Peyer's patch (tissue), 4 donors: ENCODE data around the gene CDH24.

Source experiments
- CTCF ChIP-seq, 6 experiments: fragments of 450-650 bp in 4 of 6; fragments of 200-600 bp in 2 of 6; sonication (generic) in 1 of 6; IDR thresholded peaks; one replicate each; pipeline ENCODE4 v1.5.1; 2017 to 2019; ENCODE audit warnings: antibody characterized with exemption in 6 of 6, mild to moderate bottlenecking in 3 of 6, moderate library complexity in 1 of 6
- POLR2A ChIP-seq, 2 donors: fragments of 450-650 bp; IDR thresholded peaks; one replicate each; pipeline ENCODE4 v1.5.1; 2017; ENCODE audit warnings: antibody characterized with exemption in 2 of 2, mild to moderate bottlenecking in 2 of 2, moderate library complexity in 2 of 2

DNA sequence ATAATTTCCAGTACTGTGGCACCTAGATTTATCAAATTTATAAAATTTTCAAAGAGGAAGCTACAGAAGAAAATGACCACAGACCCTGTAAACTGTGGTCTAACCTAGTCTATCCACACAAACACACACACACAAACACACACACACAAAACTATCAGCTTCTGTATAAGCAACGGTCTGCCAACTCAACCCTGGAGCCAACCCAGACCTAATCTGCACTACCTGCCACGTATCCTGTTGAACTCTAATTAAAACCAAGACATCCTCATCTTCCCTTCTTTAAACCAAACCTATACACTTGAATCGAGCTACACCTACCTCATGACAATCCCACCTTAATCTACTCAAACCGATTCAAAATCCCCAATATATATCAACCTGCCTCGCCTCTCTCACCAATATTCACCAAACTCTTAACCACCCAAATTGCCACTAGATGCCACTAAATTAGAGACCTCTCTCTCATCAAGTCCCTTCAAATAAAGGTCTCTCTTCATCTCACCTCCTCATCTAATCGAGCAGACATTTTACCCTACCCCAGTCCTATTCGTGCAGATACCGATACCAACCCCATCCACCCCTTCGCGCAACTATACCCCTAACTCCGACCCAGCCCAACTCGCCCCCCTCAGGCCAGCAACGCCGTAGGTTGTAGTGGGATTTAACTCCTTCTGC, 36.8 kb upstream of the CDH24 start:
- TF ChIP-seq CTCF (IDR thresholded peaks at IDR 0.05) (no peak), POLR2A (IDR thresholded peaks at IDR 0.05) (no peak)
